K562 (cell line): Measurements from ENCODE around the gene PHF5A. TPM values are rescaled to one million over a fixed set of nuclear protein-coding genes. Genes with fewer than 3 reads are reported as not detected.
A peak's percentile ranks its signal among the peaks of the same experiment; 100 is the strongest.

Experiments used
- ATAC-seq: fragments of 200-7000 bp; cut with Tn5 transposase; 3 replicates; pipeline ENCODE4 v1.9.1; 2020; ENCODE audit warnings: moderate library complexity
- BruUV-seq: library from RNA; stranded (reverse); fragments of 400-500 nt; replicated peaks from 2 replicates; lab custom pipeline; 2021; lab: Mats Ljungman, UMichigan
- CTCF ChIA-PET: fragments of 300-600 bp; formaldehyde crosslinking; extraction: SDS; loops from one replicate; lab custom pipeline; 2021; ENCODE audit warnings: low intra/inter-chr PET ratio; lab: Yijun Ruan, JAX
- POLR2A ChIA-PET: fragments of 300-600, 350-650 bp; sonication (Branson Sonifier 250); formaldehyde crosslinking; extraction: SDS; loops from one replicate; lab custom pipeline; 2021; ENCODE audit warnings: antibody characterized with exemption, inconsistent platforms; lab: Yijun Ruan, JAX
- DNase-seq, 4 experiments: peaks; one replicate each; pipeline versions ENCODE4 v3.0.0 to v3.0.0-alpha.2; 2011 to 2018; ENCODE audit warnings: low spot score in 3 of 4, mixed read lengths in 3 of 4; ENCODE audit errors: extremely low read depth in 1 of 4
- FAIRE-seq: peaks from 2 replicates; lab custom pipeline; 2011; peaks lifted over from hg19 to GRCh38; lab: Jason Lieb, UNC
- H2AFZ ChIP-seq: 2 replicates; pipeline ENCODE4 v1.6.0; 2011; ENCODE audit warnings: low read depth, low read length, control low read depth, inconsistent platforms
- H3K27ac ChIP-seq: fragments of 200-600 bp; 3 replicates; pipeline ENCODE4 v1.8.0; 2011; ENCODE audit warnings: low read depth, mild to moderate bottlenecking, control low read depth, inconsistent platforms, low read length, moderate library complexity, mixed read lengths; ENCODE audit errors: extremely low read depth
- H3K27me3 ChIP-seq, 2 experiments: fragments of 300-600 bp in 1 of 2; 2 replicates in 1 of 2; 3 replicates in 1 of 2; pipeline versions ENCODE4 v1.6.0 to v1.8.0; 2011; ENCODE audit warnings: inconsistent platforms in 2 of 2, low read length in 2 of 2, mild to moderate bottlenecking in 1 of 2, mixed read lengths in 1 of 2, moderate library complexity in 1 of 2; ENCODE audit not compliant: control insufficient read depth in 2 of 2, insufficient read depth in 2 of 2
- H3K36me3 ChIP-seq: fragments of 300-600 bp; 3 replicates; pipeline ENCODE4 v1.8.0; 2011; ENCODE audit warnings: mild to moderate bottlenecking, low read length, inconsistent platforms; ENCODE audit not compliant: control insufficient read depth, insufficient read depth
- H3K4me1 ChIP-seq, 2 experiments: fragments of 200-600 bp in 1 of 2; replicated peaks in 1 of 2; 2 replicates in 1 of 2; 3 replicates in 1 of 2; pipeline versions ENCODE4 v1.5.1 to v1.8.0; 2011; ENCODE audit warnings: inconsistent platforms in 2 of 2, low read length in 2 of 2, mild to moderate bottlenecking in 1 of 2, mixed read lengths in 1 of 2, moderate library complexity in 1 of 2; ENCODE audit not compliant: control insufficient read depth in 2 of 2, insufficient read depth in 2 of 2
- H3K4me2 ChIP-seq: 2 replicates; pipeline ENCODE4 v1.6.1; 2011; ENCODE audit warnings: low read length, control low read depth, inconsistent platforms, mixed read lengths; ENCODE audit not compliant: insufficient read depth
- H3K4me3 ChIP-seq: fragments of 200-600 bp; sonication (generic), shearing (Covaris generic); 2 replicates; pipeline ENCODE4 v1.5.1; 2016; ENCODE audit warnings: control low read depth, inconsistent platforms
- H3K79me2 ChIP-seq: fragments of 200-600 bp; 3 replicates; pipeline ENCODE4 v1.8.0; 2011; ENCODE audit warnings: low read length, inconsistent platforms; ENCODE audit not compliant: control insufficient read depth, insufficient read depth
- H3K9ac ChIP-seq, 2 experiments: 2 replicates each; pipeline versions ENCODE4 v1.6.0 to v1.6.1; 2011; ENCODE audit warnings: low read depth in 2 of 2, low read length in 2 of 2, control low read depth in 1 of 2, inconsistent platforms in 1 of 2, mild to moderate bottlenecking in 1 of 2, mixed read lengths in 1 of 2; ENCODE audit not compliant: insufficient read depth in 1 of 2
- H3K9me1 ChIP-seq: one replicate; pipeline ENCODE4 v1.6.0; 2011; ENCODE audit warnings: inconsistent platforms, mild to moderate bottlenecking, low read length, moderate library complexity; ENCODE audit not compliant: control insufficient read depth, insufficient read depth
- H3K9me3 ChIP-seq: replicated peaks from 2 replicates; pipeline ENCODE4 v1.5.1; 2011; ENCODE audit warnings: low read depth, low read length, inconsistent platforms; ENCODE audit not compliant: control insufficient read depth, insufficient read depth
- H4K20me1 ChIP-seq: replicated peaks from 2 replicates; pipeline ENCODE4 v1.6.1; 2011; ENCODE audit warnings: low read length, inconsistent platforms, mixed read lengths; ENCODE audit not compliant: control insufficient read depth, insufficient read depth
- ARID2 ChIP-seq: fragments of 450-650 bp; IDR thresholded peaks from 2 replicates; pipeline ENCODE4 v1.6.1; 2017; ENCODE audit warnings: antibody characterized with exemption, mild to moderate bottlenecking
- CTCFL ChIP-seq: IDR thresholded peaks from 2 replicates; pipeline ENCODE4 v1.6.1; 2011; ENCODE audit warnings: borderline replicate concordance, low read depth, mild to moderate bottlenecking, moderate library complexity, low read length; ENCODE audit not compliant: insufficient read depth, poor library complexity, severe bottlenecking
- EZH2 ChIP-seq: IDR thresholded peaks from 2 replicates; pipeline ENCODE4 v1.6.1; 2012; ENCODE audit warnings: low read depth, mild to moderate bottlenecking, inconsistent platforms, low read length, borderline replicate concordance
- MXD1 ChIP-seq: fragments of 250-450 bp; sonication (Bioruptor Pico); IDR thresholded peaks from 2 replicates; pipeline ENCODE4 v1.8.0; 2021; ENCODE audit warnings: borderline replicate concordance, mild to moderate bottlenecking, moderate library complexity; ENCODE audit not compliant: poor library complexity, severe bottlenecking
- RAD21 ChIP-seq, 2 experiments: fragments of 250-450 bp in 1 of 2; fragments of 450-650 bp in 1 of 2; sonication (Bioruptor Pico) in 1 of 2; formaldehyde crosslinking in 1 of 2; IDR thresholded peaks in 1 of 2; conservative IDR thresholded peaks in 1 of 2; 2 replicates each; pipeline versions ENCODE4 v1.4.0 to v1.8.0; 2020 to 2022; ENCODE audit warnings: mild to moderate bottlenecking in 2 of 2, moderate library complexity in 1 of 2
- SMC3 ChIP-seq: conservative IDR thresholded peaks from 2 replicates; pipeline ENCODE4 v1.6.1; 2011; ENCODE audit warnings: low read depth, low read length, improper control_type of control experiment; ENCODE audit not compliant: insufficient read depth
- STAG1 ChIP-seq: sonication (generic); formaldehyde crosslinking; IDR thresholded peaks from 2 replicates; pipeline ENCODE4 v1.5.0; 2020; ENCODE audit warnings: missing genetic modification reagents, borderline replicate concordance
- XRCC5 ChIP-seq: fragments of 200-400 bp; formaldehyde crosslinking; IDR thresholded peaks from 2 replicates; pipeline ENCODE4 v1.6.1; 2017; ENCODE audit warnings: low read depth, mild to moderate bottlenecking, low read length
- ZNF354B ChIP-seq: fragments of 250-450 bp; sonication (Bioruptor Pico); IDR thresholded peaks from 2 replicates; pipeline ENCODE4 v1.4.0; 2020
- WGBS: fragments of 100-300 bp; shearing (Covaris generic); methylation state at CpG from one replicate; pipeline ENCODE4 v1.1.6; 2016; ENCODE audit warnings: low coverage, mixed read lengths; ENCODE audit not compliant: insufficient coverage; ENCODE audit errors: missing lambda C conversion rate; 5-methylcytosine and 5-hydroxymethylcytosine counted together
- in situ Hi-C: fragments of 300-500 bp; cut with MboI; formaldehyde crosslinking; loops from 4 replicates; pipeline ENCODE4 v1.15.0; 2018; ENCODE audit warnings: inconsistent platforms, mixed read lengths
- intact Hi-C: fragments of 100-400 bp; cut with micrococcal nuclease; formaldehyde crosslinking; loops from 2 replicates; pipeline ENCODE4 v1.14.2; 2022
- polyA plus RNA-seq, 8 experiments: library from polyadenylated mRNA; depleted of rRNA in 4 of 8; stranded (reverse) in 5 of 8; unstranded in 3 of 8; fragments of >200 nt; fragmentation: Nextera tagmentation in 2 of 8; fragmentation: Illumina TruSeq in 1 of 8; extraction: Ambion mirVana in 2 of 8; extraction: Trizol in 1 of 8; gene quantifications; 2 replicates each; pipeline versions ENCODE4 v1.2.1 to v1.2.3, GENCODE V29; 2011 to 2014; ENCODE audit warnings: inconsistent platforms in 1 of 8, missing spikeins in 1 of 8
- total RNA-seq, 7 experiments: library from RNA; depleted of rRNA in 6 of 7; stranded (reverse); fragments of >200 nt in 6 of 7; fragmentation: Illumina TruSeq in 2 of 7; extraction: Trizol in 2 of 7; gene quantifications; 2 replicates each; pipeline versions ENCODE4 v1.2.1 to v1.2.3, GENCODE V29; 2011 to 2021; ENCODE audit warnings: low replicate concordance in 1 of 7

PHF5A gene
- total and polyA plus RNA-seq, 9 of the 15 experiments (the other 6 are each of a cell fraction or from before 2014, with no cell fraction given): 14.2 to 144 (median 101) TPM

GRCh38 chr22:41517172-41518047 lies 48.9 kb upstream of the PHF5A start:
- H3K79me2 ChIP-seq: peaks cover 13% of the 10 kb centered on the region
- H3K36me3 ChIP-seq: peaks cover 81% of the 10 kb centered on the region
- peak overlapping the region in 1 of 2 experiments; percentile 68; a peak in 2 of 4 replicates for H3K9ac ChIP-seq
- peak in 3 of 4 experiments; percentile 43 to 46 (median 43) for DNase-seq
- no peak overlapping the region for H3K27ac ChIP-seq
- CTCF ChIA-PET: interaction anchor here (0.5 to 2.4 kb wide), 3 partner anchors 16 to 594 kb away, joined by 3 to 10 read pairs (median 3); no protein-coding TSS in a partner anchor
- FAIRE-seq: peak; percentile 78
- no TSS peak for BruUV-seq
- no peaks in the 10 kb centered on the region for H3K9me1 ChIP-seq
- ATAC-seq: no peak
- no peak overlapping the region for H3K4me3 ChIP-seq
- H3K9me3 ChIP-seq: no peaks in the 10 kb centered on the region
- no peak overlapping the region for H3K4me2 ChIP-seq
- WGBS: 82% methylated on average over 17 of the region's 22 CpGs
- in situ Hi-C loops: no loop called here
- no peaks in the 10 kb centered on the region for H3K27me3 ChIP-seq
- H3K4me1 ChIP-seq: peaks cover 12 to 19% of the 10 kb centered on the region in 2 experiments
- H2AFZ ChIP-seq: no peak overlapping the region
- no peaks in the 10 kb centered on the region for H4K20me1 ChIP-seq
- POLR2A ChIA-PET: interaction anchor here (0.8 to 0.9 kb wide), 2 partner anchors 10 to 71 kb away, joined by 3 read pairs; partner anchors contain the start of gene TOB2
- intact Hi-C loops: no loop called here
- TF ChIP-seq RAD21 (CRISPR knock-in tag; conservative IDR thresholded peaks at IDR 0.05 in 1 of 2, IDR thresholded peaks at IDR 0.05 in 1 of 2) (peak; percentile 45 to 68), CTCFL (peak; percentile 7), EZH2 (no peak), ARID2 (0 out of 2 replicates have a peak, but pooled peaks have one; percentile 24), SMC3 (peak; percentile 46; the same call in 1 of the 2 replicates), MXD1 (CRISPR knock-in tag) (no peak), ZNF354B (CRISPR knock-in tag) (no peak), STAG1 (CRISPR knock-in tag) (peak; percentile 35; the same call in 1 of the 2 replicates), XRCC5 (0 out of 2 replicates have a peak, but pooled peaks have one; percentile 21)
